Kidney (tissue), 14 donors: ENCODE data around the gene SLC16A6. TPM values are rescaled to one million over a fixed set of nuclear protein-coding genes. Genes with fewer than 3 reads are reported as not detected.
A peak's percentile ranks its signal among the peaks of the same experiment; 100 is the strongest.
"Not testable (repeated sequence)": the region's sequence is repeated elsewhere in the genome, so short reads cannot be mapped to it uniquely, and the experiment has no call there.

Experiments used
- DNase-seq, 5 donors: peaks; one replicate each; pipeline ENCODE4 v3.0.0-alpha.2; 2013 to 2020
- FAIRE-seq: peaks from 2 replicates; lab custom pipeline; 2012; peaks lifted over from hg19 to GRCh38; lab: Jason Lieb, UNC
- H3K27ac ChIP-seq, 2 donors: one replicate each; pipeline ENCODE4 v1.7.0; 2013; ENCODE audit warnings: low read depth in 2 of 2, low read length in 2 of 2, inconsistent platforms in 1 of 2
- H3K27me3 ChIP-seq: one replicate; pipeline ENCODE4 v1.7.1; 2013; ENCODE audit warnings: low read length, inconsistent platforms; ENCODE audit not compliant: control insufficient read depth, insufficient read depth
- H3K36me3 ChIP-seq, 3 donors: one replicate each; pipeline versions ENCODE4 v1.7.0 to v1.7.1; 2013; ENCODE audit warnings: low read length in 3 of 3, control low read depth in 1 of 3, inconsistent platforms in 1 of 3; ENCODE audit not compliant: insufficient read depth in 3 of 3, control insufficient read depth in 2 of 3
- H3K4me1 ChIP-seq, 3 donors: one replicate each; pipeline versions ENCODE4 v1.7.0 to v1.7.1; 2013; ENCODE audit warnings: low read length in 3 of 3, inconsistent platforms in 1 of 3, low read depth in 1 of 3; ENCODE audit not compliant: control insufficient read depth in 2 of 3, insufficient read depth in 2 of 3
- H3K4me3 ChIP-seq, 3 donors: one replicate each; pipeline versions ENCODE4 v1.7.0 to v1.8.1; 2013; ENCODE audit warnings: low read length in 3 of 3, control low read depth in 1 of 3, inconsistent platforms in 1 of 3
- H3K9ac ChIP-seq, 3 donors: one replicate each; pipeline versions ENCODE4 v1.7.0 to v1.7.1; 2013; ENCODE audit warnings: low read length in 3 of 3, control low read depth in 1 of 3, inconsistent platforms in 1 of 3
- H3K9me3 ChIP-seq, 3 donors: one replicate each; pipeline versions ENCODE4 v1.7.0 to v1.7.1; 2013; ENCODE audit warnings: low read length in 3 of 3, control low read depth in 1 of 3, inconsistent platforms in 1 of 3; ENCODE audit not compliant: control insufficient read depth in 2 of 3, insufficient read depth in 1 of 3
- intact Hi-C: fragments of 100-400 bp; cut with DNase I; formaldehyde crosslinking; loops from one replicate; pipeline ENCODE4 v1.11.1; 2022
- polyA plus RNA-seq: library from polyadenylated mRNA; stranded (reverse); fragments of 350-450 nt; fragmentation: Illumina TruSeq; extraction: RNeasy Lipid Tissue Mini Kit (QIAGEN cat#74804); gene quantifications from one replicate; pipeline ENCODE4 v1.2.3, GENCODE V29; 2014; ENCODE audit warnings: low read depth, low replicate concordance; ENCODE audit not compliant: insufficient read depth
- total RNA-seq: library from RNA; stranded (reverse); fragmentation: NEBNext Ultra II Directional; extraction: Animal tissue kit (Norgen Biotek cat#: 25700); gene quantifications from one replicate; pipeline ENCODE4 v1.2.1, GENCODE V29; 2021
- TF ChIP-seq, protein P1 (sequence below): IDR thresholded peaks from 3 replicates; pipeline ENCODE4 v1.5.1; 2012; ENCODE audit warnings: mild to moderate bottlenecking, moderate library complexity, borderline replicate concordance; ENCODE audit not compliant: insufficient read depth; ENCODE audit errors: extremely low read depth
- donor health status: control.
- donor health status: control.
- donor health status: control.
- donor health status: control.
- donor health status: control.
- donor health status: DM: yes; HTN: yes; CAD: no.
- donor health status: Normal renal cell carcinoma (clear cell type).

The SLC16A6 gene
- total and polyA plus RNA-seq, 2 donors from 2014 or later, result 0.82 to 3.6 TPM

- DNase-seq, result no peak
- Histone ChIP-seq H3K4me3 (no peak overlapping the region), H3K9ac (no peak overlapping the region), H3K9me3 (no peaks in the 10 kb centered on the region), H3K4me1 (no peaks in the 10 kb centered on the region), H3K27me3 (no peaks in the 10 kb centered on the region), H3K36me3 (no peaks in the 10 kb centered on the region), H3K27ac (no peak overlapping the region)
- TF ChIP-seq, protein P1, sequence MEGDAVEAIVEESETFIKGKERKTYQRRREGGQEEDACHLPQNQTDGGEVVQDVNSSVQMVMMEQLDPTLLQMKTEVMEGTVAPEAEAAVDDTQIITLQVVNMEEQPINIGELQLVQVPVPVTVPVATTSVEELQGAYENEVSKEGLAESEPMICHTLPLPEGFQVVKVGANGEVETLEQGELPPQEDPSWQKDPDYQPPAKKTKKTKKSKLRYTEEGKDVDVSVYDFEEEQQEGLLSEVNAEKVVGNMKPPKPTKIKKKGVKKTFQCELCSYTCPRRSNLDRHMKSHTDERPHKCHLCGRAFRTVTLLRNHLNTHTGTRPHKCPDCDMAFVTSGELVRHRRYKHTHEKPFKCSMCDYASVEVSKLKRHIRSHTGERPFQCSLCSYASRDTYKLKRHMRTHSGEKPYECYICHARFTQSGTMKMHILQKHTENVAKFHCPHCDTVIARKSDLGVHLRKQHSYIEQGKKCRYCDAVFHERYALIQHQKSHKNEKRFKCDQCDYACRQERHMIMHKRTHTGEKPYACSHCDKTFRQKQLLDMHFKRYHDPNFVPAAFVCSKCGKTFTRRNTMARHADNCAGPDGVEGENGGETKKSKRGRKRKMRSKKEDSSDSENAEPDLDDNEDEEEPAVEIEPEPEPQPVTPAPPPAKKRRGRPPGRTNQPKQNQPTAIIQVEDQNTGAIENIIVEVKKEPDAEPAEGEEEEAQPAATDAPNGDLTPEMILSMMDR, result no peak
- FAIRE-seq, result no peak
- intact Hi-C loops, result no loop called here
Measured at GRCh38 chr17:68273722-68274121, 17.2 kb downstream of the SLC16A6 start.

- H3K9ac ChIP-seq, H3K27ac ChIP-seq, H3K4me1 ChIP-seq, H3K36me3 ChIP-seq, H3K4me3 ChIP-seq, H3K27me3 ChIP-seq, DNase-seq, FAIRE-seq, H3K9me3 ChIP-seq: not testable (repeated sequence)
- intact Hi-C loops, result loop anchor here (10.0 kb wide), 1 partner anchor 169 kb away; no protein-coding TSS in a partner anchor
Measured at GRCh38 chr17:68265833-68266232, 25.1 kb downstream of the SLC16A6 start.

- not testable (repeated sequence) for H3K27me3 ChIP-seq, H3K36me3 ChIP-seq, H3K9ac ChIP-seq, H3K27ac ChIP-seq, H3K4me1 ChIP-seq, H3K9me3 ChIP-seq, H3K4me3 ChIP-seq
- intact Hi-C loops, result loop anchor here (10.0 kb wide), 1 partner anchor 172 kb away; no protein-coding TSS in a partner anchor
- DNase-seq (peak in 2 of 5 donors; percentile 39 to 47), FAIRE-seq (peak; percentile 96)
- TF ChIP-seq, protein P1, result peak; percentile 58
Measured at GRCh38 chr17:68263101-68263681, 27.7 kb downstream of the SLC16A6 start.

DNA sequence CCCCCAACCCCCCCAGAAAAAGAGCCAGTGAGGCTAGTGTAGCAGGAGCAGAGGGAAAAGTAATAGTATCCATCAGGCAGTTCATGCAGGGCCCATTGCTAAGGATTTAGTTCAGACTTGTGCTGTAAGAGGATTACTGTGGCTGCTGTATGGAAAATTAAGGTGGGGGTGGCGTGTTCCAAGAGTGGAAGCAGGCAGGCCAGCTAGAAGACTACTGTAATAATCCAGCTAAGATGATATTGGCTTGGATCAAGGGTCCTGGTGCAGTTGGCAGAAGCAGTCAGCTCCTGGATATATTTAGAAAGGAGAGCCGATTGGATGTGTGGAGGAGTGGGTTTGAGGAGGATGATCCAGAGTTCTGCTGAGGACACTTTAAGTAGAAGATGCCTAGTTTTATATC is 28.5 kb downstream of the SLC16A6 start:
- DNase-seq, H3K9me3 ChIP-seq, H3K27me3 ChIP-seq, H3K4me3 ChIP-seq, H3K9ac ChIP-seq, FAIRE-seq, H3K27ac ChIP-seq, H3K36me3 ChIP-seq, H3K4me1 ChIP-seq: not testable (repeated sequence)
- intact Hi-C loops, result loop anchor here (10.0 kb wide), 1 partner anchor 172 kb away; no protein-coding TSS in a partner anchor
